ENCODE results near the gene CLIP1. TPM values are rescaled to one million over a fixed set of nuclear protein-coding genes. Genes with fewer than 3 reads are reported as not detected.

The CLIP1 gene
- total RNA-seq = 47.6 and 48.8 TPM in 2 replicates

GRCh38 chr12:122421821-122422729 lies at the start of gene CLIP1:
TSS of gene CLIP1 (minus strand) at chr12:122422669. CDS start at chr12:122380452, 42,217 bp downstream.

GRCh38 chr12:122266230-122266901 lies 156.1 kb downstream of the CLIP1 start, which contains the start of gene VPS33A:
TSS of gene VPS33A (minus strand) at chr12:122266494. CDS start at chr12:122266408, 86 bp downstream.

GRCh38 chr12:122225683-122226365 lies 196.6 kb downstream of the CLIP1 start, which contains the start of gene DIABLO:
TSS of gene DIABLO (minus strand) at chr12:122226052. CDS start at chr12:122226014, 38 bp downstream.

Other genes with a start within 250 kb of the CLIP1 start
- gene IL31, start 248.4 kb downstream of the CLIP1 start, total RNA-seq = not detected in 2 replicates
- gene LRRC43, start 239.5 kb downstream of the CLIP1 start, total RNA-seq = 1.4 and 1.6 TPM in 2 replicates
- gene B3GNT4, start 219.0 kb downstream of the CLIP1 start, total RNA-seq = 0.09 and 0.16 TPM in 2 replicates
- gene DIABLO, start 196.6 kb downstream of the CLIP1 start, total RNA-seq = 56.1 and 63.2 TPM in 2 replicates
- 14.1 and 19.2 TPM in 2 replicates for gene VPS33A, start 156.2 kb downstream of the CLIP1 start, total RNA-seq
- gene ZCCHC8, start 78.3 kb upstream of the CLIP1 start, total RNA-seq = 10.6 and 10.7 TPM in 2 replicates
- 35.4 and 42.9 TPM in 2 replicates for gene RSRC2, start 104.3 kb upstream of the CLIP1 start, total RNA-seq
- 6.0 and 13.4 TPM in 2 replicates for gene KNTC1, start 104.6 kb upstream of the CLIP1 start, total RNA-seq

Measured in bronchial smooth muscle cell (primary cell).